Astrocyte (in vitro differentiated cells and primary cell): Measurements from ENCODE around the gene REPS1.
"Not testable (repeated sequence)": the region's sequence is repeated elsewhere in the genome, so short reads cannot be mapped to it uniquely, and the experiment has no call there.

Experiments used
- EZH2 ChIP-seq: IDR thresholded peaks from 2 replicates; pipeline ENCODE4 v1.6.1; 2012; ENCODE audit warnings: mild to moderate bottlenecking, low read length, inconsistent platforms; ENCODE audit not compliant: insufficient read depth
- TF ChIP-seq, protein P1 (sequence below): IDR thresholded peaks from 2 replicates; pipeline ENCODE4 v1.5.1; 2011; ENCODE audit warnings: low read depth, mild to moderate bottlenecking, inconsistent platforms, low read length, moderate library complexity; ENCODE audit not compliant: insufficient read depth

DNA sequence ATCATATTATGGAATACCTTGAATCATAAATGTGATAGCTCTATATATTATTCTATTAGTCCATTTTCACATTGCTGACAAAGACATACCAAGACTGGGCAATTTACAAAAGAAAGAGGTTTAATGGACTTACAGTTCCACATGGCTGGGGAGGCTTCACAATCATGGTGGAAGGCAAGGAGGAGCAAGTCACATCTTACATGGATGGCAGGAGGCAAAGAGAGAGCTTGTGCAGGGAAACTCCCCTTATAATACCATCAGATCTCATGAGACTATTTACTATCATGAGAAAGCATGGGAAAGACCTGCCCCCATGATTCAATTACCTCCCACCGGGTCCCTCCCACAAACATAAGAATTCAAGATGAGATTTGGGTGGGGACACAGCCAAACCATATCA is 51.2 kb downstream of the REPS1 start:
- TF ChIP-seq, protein P1, sequence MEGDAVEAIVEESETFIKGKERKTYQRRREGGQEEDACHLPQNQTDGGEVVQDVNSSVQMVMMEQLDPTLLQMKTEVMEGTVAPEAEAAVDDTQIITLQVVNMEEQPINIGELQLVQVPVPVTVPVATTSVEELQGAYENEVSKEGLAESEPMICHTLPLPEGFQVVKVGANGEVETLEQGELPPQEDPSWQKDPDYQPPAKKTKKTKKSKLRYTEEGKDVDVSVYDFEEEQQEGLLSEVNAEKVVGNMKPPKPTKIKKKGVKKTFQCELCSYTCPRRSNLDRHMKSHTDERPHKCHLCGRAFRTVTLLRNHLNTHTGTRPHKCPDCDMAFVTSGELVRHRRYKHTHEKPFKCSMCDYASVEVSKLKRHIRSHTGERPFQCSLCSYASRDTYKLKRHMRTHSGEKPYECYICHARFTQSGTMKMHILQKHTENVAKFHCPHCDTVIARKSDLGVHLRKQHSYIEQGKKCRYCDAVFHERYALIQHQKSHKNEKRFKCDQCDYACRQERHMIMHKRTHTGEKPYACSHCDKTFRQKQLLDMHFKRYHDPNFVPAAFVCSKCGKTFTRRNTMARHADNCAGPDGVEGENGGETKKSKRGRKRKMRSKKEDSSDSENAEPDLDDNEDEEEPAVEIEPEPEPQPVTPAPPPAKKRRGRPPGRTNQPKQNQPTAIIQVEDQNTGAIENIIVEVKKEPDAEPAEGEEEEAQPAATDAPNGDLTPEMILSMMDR, result not testable (repeated sequence)
- TF ChIP-seq EZH2, result not testable (repeated sequence)
